Stimulated activated CD8-positive, alpha-beta memory T cell treated with anti-CD3 and anti-CD28 coated beads, Interleukin-4, amount 100 ng/mL, for 1 hour (primary cell): ENCODE measurements around the gene FLOT1.

Experiments
- DNase-seq, 2 donors: peaks; one replicate each; pipeline ENCODE4 v3.0.0-alpha.2; 2020; ENCODE audit warnings: low read depth in 2 of 2, low spot score in 1 of 2

FLOT1 gene

GRCh38 chr6:30705620-30706019, 36.9 kb downstream of the FLOT1 start:
- DNase-seq: no peak

GRCh38 chr6:30703821-30704220, 38.7 kb downstream of the FLOT1 start:
- no peak for DNase-seq

GRCh38 chr6:30703011-30703410, 39.5 kb downstream of the FLOT1 start:
- no peak for DNase-seq

- DNase-seq: no peak
These were observed 42.1 kb downstream of the FLOT1 start for GRCh38 chr6:30700340-30700739.

- no peak for DNase-seq
These were observed 46.1 kb downstream of the FLOT1 start for GRCh38 chr6:30696432-30696831.

GRCh38 chr6:30691208-30691847, 51.2 kb downstream of the FLOT1 start:
- no peak for DNase-seq

GRCh38 chr6:30690403-30691207, 51.9 kb downstream of the FLOT1 start, which contains the start of gene NRM:
Gene NRM, minus strand, starts transcription at chr6:30690984. Its CDS starts 10 bp downstream, at chr6:30690974.
- DNase-seq: peak in 1 of 2 donors; percentile 48

GRCh38 chr6:30689985-30690384, 52.5 kb downstream of the FLOT1 start:
- no peak for DNase-seq

GRCh38 chr6:30689022-30689865, 53.2 kb downstream of the FLOT1 start:
- no peak for DNase-seq

GRCh38 chr6:30688569-30688968, 53.9 kb downstream of the FLOT1 start:
- DNase-seq: no peak

GRCh38 chr6:30687659-30688431, 54.6 kb downstream of the FLOT1 start:
- no peak for DNase-seq

- DNase-seq: peak in 1 of 2 donors; percentile 53
These were observed 55.4 kb downstream of the FLOT1 start for GRCh38 chr6:30686908-30687658.

- DNase-seq: peak in 1 of 2 donors; percentile 70
These were observed 56.2 kb downstream of the FLOT1 start, which contains the start of gene PPP1R18 for GRCh38 chr6:30686009-30686907. Gene PPP1R18, minus strand, starts transcription at chr6:30686645. Its CDS starts 627 bp downstream, at chr6:30686018.

- no peak for DNase-seq
These were observed 57.1 kb downstream of the FLOT1 start for GRCh38 chr6:30685157-30686008.

GRCh38 chr6:30684386-30685156, 57.9 kb downstream of the FLOT1 start:
- DNase-seq: peak in 1 of 2 donors; percentile 31

- DNase-seq: no peak
These were observed 58.5 kb downstream of the FLOT1 start for GRCh38 chr6:30683980-30684338.
